GM10266 (cell line): ENCODE measurements around the gene PANX3.

ENCODE experiments used
- DNase-seq: peaks from one replicate; pipeline ENCODE4 v3.0.0; 2012; ENCODE audit errors: extremely low spot score
- CTCF ChIP-seq: IDR thresholded peaks from 2 replicates; pipeline ENCODE4 v1.5.1; 2012; ENCODE audit warnings: mild to moderate bottlenecking, low read depth; ENCODE audit not compliant: control insufficient read depth, insufficient read depth; ENCODE audit errors: missing control alignments

PANX3 gene

GRCh38 chr11:124611064-124611463, at the start of gene PANX3:
Gene PANX3 (plus strand): TSS chr11:124611428. CDS start chr11:124611557, 129 bp downstream.
- DNase-seq, result no peak
- no peak for TF ChIP-seq CTCF

GRCh38 chr11:124569697-124570096, 41.5 kb upstream of the PANX3 start, which contains the start of gene OR8A1:
Gene OR8A1 (plus strand): TSS chr11:124569997. CDS start chr11:124570120, 123 bp downstream.
- no peak for TF ChIP-seq CTCF

GRCh38 chr11:124570160-124570559, 41.1 kb upstream of the PANX3 start:
- no peak for TF ChIP-seq CTCF
- DNase-seq, result no peak

More at GRCh38 chr11:124569697-124570096, 41.5 kb upstream of the PANX3 start, which contains the start of gene OR8A1:
- no peak for DNase-seq

- DNase-seq, result no peak
Measured at GRCh38 chr11:124577716-124578427, 33.4 kb upstream of the PANX3 start.

GRCh38 chr11:124578761-124579160, 32.5 kb upstream of the PANX3 start:
- no peak for TF ChIP-seq CTCF
- no peak for DNase-seq

More at GRCh38 chr11:124577716-124578427, 33.4 kb upstream of the PANX3 start:
- no peak for TF ChIP-seq CTCF

GRCh38 chr11:124581817-124582216, 29.4 kb upstream of the PANX3 start:
- TF ChIP-seq CTCF, result no peak
- no peak for DNase-seq

GRCh38 chr11:124582565-124582964, 28.7 kb upstream of the PANX3 start:
- no peak for TF ChIP-seq CTCF
- no peak for DNase-seq
